HG03575 (cell line): ENCODE measurements around the gene ASB2.

Experiments used
- ATAC-seq: cut with Tn5 transposase; IDR thresholded peaks from one replicate; pipeline ENCODE4 v1.9.1; 2021; ENCODE audit not compliant: unreplicated experiment, insufficient number of reproducible peaks, low FRiP score; ENCODE audit errors: extremely low read depth

Gene ASB2

DNA sequence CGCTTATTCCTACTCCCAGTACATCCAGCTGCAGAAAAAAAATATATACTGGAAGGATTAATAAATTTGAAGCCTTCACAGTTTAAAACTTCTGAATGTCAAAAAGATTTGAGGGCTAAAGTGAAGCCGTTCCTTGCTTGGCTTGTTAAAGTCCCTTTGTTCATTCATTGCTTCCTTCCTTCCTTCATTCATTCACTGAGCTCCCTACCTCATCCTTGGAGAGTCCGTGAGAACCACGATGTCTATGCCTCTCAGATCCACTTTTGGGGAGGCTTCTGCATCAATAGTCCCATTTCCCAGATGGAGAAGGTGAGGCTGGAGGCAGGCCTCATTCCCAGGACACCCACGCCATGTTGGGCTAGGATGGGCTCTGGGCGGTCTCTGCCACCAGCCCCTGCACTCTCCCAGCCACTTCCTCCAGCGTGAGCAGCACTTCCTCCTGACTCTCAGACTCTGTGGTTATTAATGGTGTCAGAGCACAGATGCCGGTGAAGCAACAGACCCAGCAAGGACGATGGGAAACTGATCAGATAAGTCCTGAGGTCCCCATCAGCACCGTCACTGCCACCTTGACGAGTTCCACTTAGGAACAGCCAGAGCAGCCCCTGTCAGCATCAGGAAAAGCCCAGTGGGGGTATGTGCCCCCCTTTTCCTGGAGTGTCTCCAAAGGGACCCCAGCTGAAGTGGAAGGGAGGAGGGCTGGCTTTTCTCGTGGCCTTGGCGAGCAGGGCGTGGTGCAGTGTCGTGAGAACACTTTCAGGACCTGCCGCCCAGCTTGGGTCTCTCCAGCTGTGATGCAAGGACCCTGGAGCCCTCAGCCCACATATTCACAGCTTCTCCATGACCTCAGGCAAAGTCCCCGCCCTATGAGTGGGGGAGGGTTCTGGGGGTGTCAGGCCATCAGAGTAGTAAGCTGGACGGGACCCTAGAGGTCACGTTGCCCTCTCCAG, 21.2 kb downstream of the ASB2 start:
- ATAC-seq: no peak

DNA sequence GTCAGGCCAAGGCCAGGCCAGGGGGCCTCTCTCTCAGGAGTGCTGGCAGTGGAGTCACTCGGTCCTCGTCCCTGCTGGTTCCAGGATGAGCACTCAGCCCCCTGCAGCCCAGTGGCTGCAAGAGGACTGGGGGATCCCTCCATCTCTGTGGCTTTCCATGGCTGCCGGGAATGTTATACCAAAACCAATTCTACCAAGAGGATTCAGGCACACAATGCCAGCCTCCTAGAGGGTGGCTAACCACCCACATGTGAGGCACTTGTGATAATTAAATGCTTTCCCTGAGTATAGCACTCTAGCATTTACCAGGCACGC, 21.9 kb downstream of the ASB2 start:
- no peak for ATAC-seq

DNA sequence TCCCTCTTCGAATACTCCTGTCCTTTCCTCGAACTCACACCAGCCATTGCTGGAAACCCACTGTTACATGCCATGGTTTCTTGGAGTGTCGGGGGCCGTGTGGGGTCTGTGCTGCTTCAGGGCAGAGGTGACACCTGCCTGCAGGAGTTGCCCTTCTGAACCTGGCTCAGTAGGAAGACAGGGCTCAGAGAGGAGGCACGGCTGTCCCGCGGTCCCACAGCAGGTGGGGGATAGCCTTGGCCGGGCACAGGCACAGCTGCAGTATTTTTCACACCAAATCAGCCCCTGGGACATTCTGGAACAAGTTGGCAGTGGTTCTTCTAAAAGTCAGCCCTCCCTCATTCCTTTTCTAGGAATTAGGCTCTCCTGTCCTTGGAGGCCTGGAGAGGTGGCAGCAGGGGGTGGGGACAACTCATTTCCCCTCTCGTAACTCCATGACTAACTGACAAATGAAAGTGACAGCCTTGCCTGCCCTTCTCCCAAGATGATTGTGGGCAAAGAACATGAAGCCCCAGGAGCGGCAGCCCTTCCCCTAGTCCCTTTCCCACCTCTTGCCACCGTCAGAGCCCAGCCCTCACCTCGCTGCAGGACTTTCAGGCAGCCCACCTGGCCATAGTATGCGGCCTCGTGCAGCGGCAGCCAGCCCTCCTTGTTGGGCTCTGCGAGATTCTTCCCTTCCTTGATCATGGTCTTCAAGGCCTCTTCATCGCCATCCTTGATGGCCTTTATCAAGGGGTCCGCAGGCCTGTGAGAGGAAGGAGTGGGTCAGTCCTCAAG, 22.4 kb downstream of the ASB2 start:
- no peak for ATAC-seq

DNA sequence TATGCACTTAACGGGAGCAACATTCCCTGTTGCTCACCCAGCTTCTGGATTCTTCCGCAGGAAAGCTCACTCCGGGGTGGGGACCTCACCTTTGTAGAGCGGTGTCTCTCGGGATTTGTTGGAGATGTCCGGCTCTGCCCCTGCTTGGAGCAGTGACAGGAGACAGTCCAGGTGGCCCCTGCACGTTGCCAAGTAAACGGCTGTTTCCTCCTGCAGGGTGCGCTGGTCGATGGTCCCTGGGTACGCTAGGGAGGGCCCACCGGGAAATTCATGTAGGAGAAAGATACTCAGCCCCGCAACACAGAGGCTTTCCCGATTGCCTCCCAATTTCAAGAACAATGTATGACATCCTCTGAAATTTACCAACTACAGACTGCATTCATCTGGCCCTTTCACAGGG, 23.1 kb downstream of the ASB2 start:
- no peak for ATAC-seq

DNA sequence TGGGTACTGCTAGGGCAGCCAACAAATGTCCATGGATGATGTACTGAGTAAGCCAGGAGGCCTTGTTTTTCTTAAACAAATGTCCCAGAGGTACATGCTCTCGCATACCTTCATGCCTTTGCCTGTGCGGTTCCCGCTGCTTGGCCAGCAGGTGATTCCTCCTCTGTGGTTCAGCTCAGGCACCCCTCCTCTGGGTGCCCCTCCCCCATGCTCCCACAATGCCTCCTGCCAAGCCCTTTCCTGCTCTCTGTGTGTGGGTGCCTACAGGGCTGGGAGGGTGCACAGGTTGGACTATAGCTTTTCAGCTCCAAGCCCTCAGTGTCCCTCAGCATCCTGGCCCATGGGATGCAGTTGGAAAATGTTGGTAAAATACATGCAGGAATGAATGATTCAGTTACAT, 23.5 kb downstream of the ASB2 start:
- ATAC-seq: no peak

DNA sequence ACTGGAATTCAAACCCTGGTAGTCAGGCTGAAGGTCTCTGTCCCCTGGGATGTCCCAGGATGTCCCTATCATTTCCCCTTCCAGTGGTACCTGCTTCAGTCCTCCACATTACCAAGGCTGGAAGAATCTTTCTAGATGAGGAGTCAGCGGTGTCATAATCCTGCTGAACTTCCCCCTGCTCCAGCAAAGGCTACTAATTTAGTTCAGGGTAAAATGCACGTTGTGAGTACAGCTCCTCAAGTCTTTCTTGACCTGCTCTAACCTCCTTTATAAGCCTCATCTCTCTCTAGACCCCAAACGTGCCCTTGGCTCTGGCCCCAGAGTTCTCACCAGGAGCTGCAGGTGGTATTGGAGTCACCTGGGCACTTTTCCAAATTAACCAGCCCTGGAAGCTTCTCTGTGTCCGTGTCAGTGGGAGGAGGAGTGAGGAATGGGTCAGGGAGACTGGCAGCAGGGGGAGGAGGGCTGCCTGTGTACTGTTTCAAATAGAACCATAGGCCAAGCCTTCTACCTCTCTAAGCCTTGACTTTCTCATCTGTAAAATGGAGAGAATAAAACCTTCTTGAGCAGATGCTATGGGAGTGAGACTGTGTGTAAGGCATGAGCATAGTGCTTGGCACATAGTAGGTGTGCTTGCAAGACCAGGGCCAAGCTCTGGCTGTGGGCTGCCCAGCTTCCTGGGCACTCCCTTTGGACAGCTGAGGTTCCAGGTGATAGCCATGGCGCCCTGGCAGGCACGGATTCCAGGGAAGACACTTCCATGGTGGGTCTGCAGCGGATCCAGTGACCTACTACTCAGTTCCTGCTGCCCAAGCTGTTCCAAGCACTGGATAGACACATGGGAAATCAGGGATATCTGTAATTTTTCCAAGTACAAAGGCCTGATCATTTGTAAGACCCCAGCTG, 24.5 kb downstream of the ASB2 start:
- no peak for ATAC-seq

DNA sequence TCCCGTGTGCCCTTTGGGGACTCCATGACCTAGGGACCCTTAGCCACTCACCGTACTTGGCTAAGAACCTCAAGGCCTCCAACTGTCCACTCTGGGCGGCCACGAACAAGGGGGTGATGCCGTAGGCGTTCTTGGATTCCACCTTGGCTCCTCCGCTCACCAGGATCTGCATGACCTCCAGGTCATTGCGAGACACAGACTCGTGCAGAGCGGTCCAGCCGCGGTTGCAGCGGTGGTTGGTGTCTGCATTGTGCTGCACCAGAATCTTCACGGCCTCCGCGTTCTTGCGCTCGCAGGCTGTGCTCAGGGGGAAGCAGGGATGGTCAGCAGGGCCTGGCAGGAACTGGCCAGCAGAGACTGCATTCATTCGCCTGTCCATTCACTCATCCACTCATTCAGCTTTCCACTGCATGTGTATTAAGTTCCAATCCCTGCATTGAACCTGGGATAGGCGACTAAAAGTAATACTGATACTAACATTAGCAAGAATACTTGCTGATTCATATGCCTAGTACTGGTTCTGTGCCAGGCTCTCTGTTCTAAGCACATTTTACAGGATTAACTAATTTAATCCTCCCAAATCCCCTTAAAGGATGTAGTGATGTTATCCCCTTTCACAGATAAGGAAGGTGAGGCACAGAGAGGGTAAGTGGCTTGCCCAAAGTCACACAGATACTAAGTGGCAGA, 25.3 kb downstream of the ASB2 start:
- no peak for ATAC-seq

DNA sequence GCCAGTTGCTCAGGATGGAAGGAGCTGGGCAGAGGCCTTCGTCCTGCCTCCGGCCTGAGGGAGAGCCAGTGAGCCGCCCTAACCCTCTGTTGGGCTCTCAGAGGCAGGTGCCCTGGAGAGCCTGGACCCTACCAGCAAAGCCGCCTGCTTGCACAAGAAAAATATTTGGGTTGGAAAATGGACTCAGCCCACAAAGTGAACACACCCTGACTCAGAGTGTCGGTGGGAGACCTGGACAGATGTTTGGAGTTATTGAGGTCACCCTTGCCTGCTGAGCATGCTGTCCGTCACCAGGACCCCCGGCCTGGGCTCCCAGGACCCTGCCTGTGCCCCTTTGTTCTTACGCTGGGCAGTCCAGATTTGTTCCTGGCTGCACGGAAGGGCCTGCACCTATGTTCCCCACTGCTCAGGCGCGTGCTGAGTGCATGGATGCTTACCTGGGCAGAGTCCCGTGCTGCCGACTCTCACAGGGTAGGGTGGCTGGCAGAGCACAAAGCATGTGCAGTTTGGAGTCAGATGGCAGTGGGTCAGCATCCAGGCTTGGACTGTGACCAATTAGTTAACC, 26.8 kb downstream of the ASB2 start:
- ATAC-seq: no peak

DNA sequence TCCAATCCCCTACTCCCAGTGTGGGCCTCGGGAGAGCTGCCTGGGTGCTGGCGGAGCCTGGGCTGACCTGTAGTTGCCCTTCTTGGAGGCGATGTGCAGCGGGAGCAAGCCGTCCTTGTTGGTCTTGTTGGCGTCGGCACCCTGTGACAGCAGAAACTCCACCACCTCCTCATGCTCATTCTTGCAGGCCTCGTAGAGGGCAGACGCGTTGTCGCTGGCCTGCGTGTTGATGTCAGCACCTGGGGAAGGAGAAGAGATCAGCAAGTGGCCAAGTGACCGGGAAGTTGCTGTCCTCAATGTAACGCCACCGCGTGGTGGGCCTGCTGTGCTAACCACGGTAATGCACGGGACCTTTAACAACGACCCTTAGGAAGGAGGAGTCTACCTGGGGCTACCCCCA, 29.1 kb downstream of the ASB2 start:
- ATAC-seq: no peak

DNA sequence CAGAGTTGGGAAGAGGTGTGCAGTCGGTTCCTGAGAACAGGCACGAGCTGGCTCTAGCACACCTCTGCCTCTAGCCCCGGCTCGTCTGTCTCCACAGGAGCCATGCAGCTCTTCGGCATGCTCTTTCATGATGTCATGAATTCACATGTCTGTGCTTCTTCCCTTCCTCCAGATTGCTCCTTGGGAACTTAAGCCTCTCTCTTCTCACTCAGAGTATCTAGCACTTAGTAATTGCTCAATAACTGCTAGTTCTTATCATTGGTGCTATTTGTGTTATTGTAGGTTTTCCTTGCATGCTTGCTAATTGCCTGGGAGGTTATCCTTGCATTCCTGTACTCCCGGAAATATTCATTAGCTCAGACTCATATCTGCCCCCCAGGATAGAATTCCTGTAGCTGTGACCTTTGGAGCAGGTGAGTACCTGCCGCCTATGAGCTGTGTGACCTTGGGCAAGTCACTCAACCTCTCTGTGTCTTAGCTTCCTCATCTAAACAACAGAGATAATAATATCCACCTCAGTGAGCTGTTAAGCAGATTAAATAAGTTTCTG, 29.8 kb downstream of the ASB2 start:
- ATAC-seq: no peak

DNA sequence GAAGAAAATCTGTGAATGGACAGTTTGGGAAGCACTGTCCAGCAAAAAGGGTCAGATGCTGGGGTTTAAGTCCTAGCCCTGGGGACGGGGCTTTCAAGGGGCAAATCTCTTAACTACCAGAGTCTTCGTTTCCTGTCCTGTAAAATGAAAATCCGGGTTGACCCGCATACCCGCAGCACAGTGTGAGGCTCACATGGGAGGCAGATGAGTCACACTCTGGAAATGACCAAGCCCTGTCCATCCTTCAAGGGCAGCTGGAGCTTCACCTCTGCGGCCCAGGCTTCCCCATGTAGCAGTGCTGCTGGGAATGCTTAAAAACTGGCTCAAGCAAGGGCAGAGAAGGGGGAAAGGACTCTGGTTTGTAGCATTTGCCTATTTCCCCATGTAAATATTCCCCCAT, 30.3 kb downstream of the ASB2 start:
- ATAC-seq: no peak

DNA sequence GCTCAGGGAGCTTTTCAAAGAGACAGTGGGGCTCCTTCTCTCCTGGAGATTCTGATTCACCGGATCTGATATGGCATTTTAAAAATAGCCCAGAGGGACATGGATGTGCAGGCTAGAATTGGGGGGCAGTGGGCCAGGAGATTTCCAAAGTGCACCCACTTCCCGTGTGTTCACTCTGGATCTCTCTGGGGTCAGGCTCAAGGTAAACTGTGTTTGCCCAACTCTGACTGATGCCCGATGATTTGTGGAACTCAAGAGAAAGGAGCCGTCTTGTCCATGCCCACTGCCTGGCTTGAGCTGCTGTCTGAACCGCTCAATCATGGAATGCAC, 31.3 kb downstream of the ASB2 start:
- ATAC-seq: no peak

DNA sequence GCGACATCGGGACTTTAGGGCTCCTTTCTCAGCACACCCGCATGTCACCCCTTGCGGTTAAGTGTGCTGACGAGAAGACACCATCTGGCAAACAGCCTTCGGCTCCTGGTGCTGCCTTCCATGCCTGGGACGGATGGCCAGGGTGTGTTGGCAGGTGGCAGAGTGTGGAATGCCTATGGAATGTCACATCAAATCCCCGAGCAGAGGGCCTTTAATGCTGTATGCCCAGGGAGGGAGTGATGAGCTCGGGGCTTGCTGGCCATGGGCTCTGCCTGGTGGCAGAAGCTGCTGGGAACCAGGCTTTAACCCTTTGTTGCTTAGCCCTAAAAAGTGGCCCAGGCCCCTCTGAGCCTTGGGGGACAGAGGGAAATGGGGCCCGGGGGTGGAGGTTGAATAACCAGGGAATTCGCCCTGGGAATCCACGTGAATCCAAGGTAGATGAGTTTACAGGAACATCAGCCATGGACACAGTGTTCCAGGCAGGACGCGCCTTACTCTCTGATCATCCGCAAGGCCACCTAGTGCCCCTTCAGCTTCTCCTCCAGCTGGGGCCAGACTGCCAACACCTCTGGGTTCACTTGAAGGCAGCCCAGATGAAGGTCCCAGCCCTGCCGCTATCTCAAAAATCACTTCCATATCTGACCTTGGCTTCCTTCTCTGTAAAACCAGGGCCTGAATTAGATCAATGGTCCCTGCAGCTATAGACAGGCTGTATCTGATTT, 31.9 kb downstream of the ASB2 start:
- ATAC-seq: no peak

DNA sequence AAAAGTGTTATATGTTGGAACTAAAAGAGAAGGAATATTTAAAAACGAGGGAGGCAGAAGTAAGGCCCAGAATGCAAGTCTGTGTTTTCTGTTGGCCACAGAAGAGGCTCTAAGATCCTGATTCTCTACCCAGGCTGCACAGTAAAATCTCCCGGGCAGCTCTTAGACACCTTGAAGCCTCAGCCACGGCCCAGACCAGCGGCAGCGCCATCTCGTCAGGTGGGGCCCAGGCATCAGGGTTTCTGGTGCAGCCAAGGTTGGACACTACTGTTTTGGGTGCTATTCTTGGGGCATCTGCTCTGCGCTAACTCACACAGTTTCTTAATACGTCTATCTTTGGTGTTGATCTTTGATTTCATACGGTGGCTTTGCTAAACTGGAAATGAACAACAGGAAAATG, 32.4 kb downstream of the ASB2 start:
- ATAC-seq: no peak

DNA sequence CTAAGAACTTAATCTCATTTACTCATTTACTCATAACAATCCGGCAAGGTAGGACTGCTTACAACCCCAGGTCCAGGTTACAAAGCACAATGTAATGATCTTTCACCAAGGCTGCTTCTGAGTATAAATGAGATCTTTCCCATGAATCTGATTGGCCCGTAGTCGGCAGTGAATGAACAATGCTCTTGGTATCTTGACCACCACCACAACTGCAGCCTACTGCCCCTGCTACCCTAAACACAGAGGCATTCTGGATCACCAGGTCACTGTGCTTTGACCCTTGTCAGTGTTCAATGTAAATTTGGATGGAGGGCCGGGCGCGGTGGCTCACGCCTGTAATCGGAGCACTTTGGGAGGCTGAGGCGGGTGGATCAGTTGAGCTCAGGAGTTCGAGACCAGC, 33.3 kb downstream of the ASB2 start:
- no peak for ATAC-seq

DNA sequence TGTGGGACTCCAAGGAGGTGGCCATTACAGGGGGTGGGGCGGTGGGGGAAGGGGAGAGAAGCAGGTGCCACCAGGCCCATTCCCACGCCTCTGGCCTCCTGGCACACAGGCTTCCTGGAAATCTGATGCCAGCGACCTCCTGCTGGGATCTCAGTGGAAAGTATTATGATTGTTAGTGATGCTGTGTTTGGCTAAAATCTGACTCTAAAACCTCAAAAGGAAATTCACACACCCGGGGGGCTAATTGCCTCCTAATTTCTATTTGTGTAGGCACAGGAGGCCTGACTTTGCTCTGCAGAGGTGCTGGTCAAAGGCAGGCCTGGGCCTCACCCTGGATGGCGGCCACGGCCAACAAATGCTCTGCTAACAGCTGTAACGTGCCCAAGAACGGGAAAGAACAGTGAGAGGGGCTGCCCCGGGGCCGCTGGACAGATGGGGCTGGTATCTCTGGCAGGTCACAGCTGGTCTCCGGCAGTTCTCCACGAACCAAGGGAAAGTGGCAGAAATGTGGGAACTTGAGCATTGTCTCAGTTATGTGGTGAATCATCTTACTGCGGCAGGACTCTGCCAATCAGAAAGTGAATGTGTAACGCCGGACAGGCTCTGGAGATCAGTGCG, 35.0 kb downstream of the ASB2 start:
- no peak for ATAC-seq

DNA sequence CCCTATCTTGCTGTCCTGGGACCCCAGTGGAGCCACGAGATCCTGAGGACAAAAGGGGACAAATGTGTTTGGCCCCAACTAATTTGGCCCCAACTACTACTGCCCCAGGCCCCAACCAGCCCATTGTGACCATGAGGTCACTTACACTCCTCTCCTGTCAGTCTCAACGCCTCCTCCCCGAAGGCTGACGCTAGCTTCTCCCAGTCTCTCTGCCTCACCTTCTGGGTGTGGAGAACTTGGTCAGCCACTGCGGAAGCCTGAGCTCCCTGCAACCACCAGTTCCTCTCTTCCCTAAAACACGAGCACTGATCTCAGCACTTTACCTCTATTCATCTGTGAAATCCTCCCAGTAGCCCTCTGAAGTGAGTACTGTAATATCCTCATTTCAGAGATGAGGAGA, 35.9 kb downstream of the ASB2 start:
- no peak for ATAC-seq
